Breast epithelium (tissue), 3 donors: ENCODE results near the gene PDLIM4.

Experiments
- POLR2AphosphoS5 ChIP-seq, 3 donors: sonication (generic); formaldehyde crosslinking; IDR thresholded peaks; one replicate each; pipeline ENCODE4 v1.6.1; 2017; ENCODE audit warnings: antibody characterized with exemption in 3 of 3
- TF ChIP-seq, protein P1 (sequence below), 3 donors: fragments of 450-650 bp; IDR thresholded peaks; one replicate each; pipeline ENCODE4 v1.5.1; 2016 to 2017; ENCODE audit warnings: antibody characterized with exemption in 3 of 3, mild to moderate bottlenecking in 3 of 3, moderate library complexity in 3 of 3

DNA sequence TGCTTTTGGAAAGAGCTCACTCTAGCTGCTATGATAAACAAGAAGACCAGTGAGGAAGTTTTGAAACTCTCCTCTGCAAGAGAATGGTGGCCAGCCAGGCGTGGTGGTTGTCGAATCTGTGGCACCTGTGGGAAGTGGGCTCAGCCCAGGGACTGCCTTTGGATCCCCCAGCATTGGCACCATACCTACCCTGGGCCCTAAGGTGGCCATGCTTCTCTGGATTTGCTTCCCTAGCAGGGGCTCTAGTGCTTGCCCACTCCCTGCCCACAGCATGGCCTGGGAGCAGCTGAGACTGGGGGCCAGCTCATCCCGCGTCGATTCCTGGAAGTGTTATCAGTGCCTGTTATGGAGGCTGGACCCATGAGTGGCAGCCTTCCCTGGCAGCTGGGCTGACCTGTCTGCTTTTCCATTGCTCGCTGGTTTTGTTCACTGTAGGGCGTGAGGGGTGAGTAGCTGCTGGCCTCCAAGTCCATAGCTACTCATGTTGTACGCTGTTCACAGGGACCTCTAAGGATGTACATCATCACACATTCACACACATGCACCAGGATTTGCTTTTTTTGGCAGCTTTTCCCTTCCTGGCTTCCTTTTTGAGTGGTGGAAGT is 39.0 kb downstream of the PDLIM4 start:
- TF ChIP-seq, protein P1, sequence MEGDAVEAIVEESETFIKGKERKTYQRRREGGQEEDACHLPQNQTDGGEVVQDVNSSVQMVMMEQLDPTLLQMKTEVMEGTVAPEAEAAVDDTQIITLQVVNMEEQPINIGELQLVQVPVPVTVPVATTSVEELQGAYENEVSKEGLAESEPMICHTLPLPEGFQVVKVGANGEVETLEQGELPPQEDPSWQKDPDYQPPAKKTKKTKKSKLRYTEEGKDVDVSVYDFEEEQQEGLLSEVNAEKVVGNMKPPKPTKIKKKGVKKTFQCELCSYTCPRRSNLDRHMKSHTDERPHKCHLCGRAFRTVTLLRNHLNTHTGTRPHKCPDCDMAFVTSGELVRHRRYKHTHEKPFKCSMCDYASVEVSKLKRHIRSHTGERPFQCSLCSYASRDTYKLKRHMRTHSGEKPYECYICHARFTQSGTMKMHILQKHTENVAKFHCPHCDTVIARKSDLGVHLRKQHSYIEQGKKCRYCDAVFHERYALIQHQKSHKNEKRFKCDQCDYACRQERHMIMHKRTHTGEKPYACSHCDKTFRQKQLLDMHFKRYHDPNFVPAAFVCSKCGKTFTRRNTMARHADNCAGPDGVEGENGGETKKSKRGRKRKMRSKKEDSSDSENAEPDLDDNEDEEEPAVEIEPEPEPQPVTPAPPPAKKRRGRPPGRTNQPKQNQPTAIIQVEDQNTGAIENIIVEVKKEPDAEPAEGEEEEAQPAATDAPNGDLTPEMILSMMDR (IDR thresholded peaks at IDR 0.05) = no peak
- TF ChIP-seq POLR2AphosphoS5 (IDR thresholded peaks at IDR 0.05) = no peak
